Activated CD8-positive, alpha-beta memory T cell treated with anti-CD3 and anti-CD28 coated beads for 24 hours (primary cell): ENCODE data around the gene DHRS3.
"Not testable (repeated sequence)": the region's sequence is repeated elsewhere in the genome, so short reads cannot be mapped to it uniquely, and the experiment has no call there.

Experiments
- DNase-seq: peaks from one replicate; pipeline ENCODE4 v3.0.0-alpha.2; 2020

Gene DHRS3

GRCh38 chr1:12573015-12573825, 44.8 kb downstream of the DHRS3 start:
- no peak for DNase-seq

- no peak for DNase-seq
These were observed 45.5 kb downstream of the DHRS3 start for GRCh38 chr1:12572522-12572921.

- DNase-seq, result no peak
These were observed 47.7 kb downstream of the DHRS3 start for GRCh38 chr1:12570291-12570690.

GRCh38 chr1:12568009-12568767, 49.8 kb downstream of the DHRS3 start:
- no peak for DNase-seq

GRCh38 chr1:12567288-12567819, 50.7 kb downstream of the DHRS3 start:
- no peak for DNase-seq

- no peak for DNase-seq
These were observed 51.3 kb downstream of the DHRS3 start for GRCh38 chr1:12566484-12567287.

GRCh38 chr1:12565966-12566352, 52.1 kb downstream of the DHRS3 start:
- DNase-seq, result no peak

GRCh38 chr1:12565094-12565965, 52.7 kb downstream of the DHRS3 start:
- DNase-seq, result no peak

GRCh38 chr1:12564251-12564650, 53.8 kb downstream of the DHRS3 start:
- DNase-seq, result not testable (repeated sequence)

GRCh38 chr1:12562955-12563576, 54.9 kb downstream of the DHRS3 start:
- no peak for DNase-seq

GRCh38 chr1:12561121-12561520, 56.9 kb downstream of the DHRS3 start:
- DNase-seq, result no peak

GRCh38 chr1:12556957-12557935, 60.8 kb downstream of the DHRS3 start:
- DNase-seq, result no peak

GRCh38 chr1:12556368-12556930, 61.6 kb downstream of the DHRS3 start:
- no peak for DNase-seq

- DNase-seq, result no peak
These were observed 62.3 kb downstream of the DHRS3 start for GRCh38 chr1:12555411-12556367.

- DNase-seq, result no peak
These were observed 63.3 kb downstream of the DHRS3 start for GRCh38 chr1:12554521-12555305.

GRCh38 chr1:12553963-12554362, 64.0 kb downstream of the DHRS3 start:
- no peak for DNase-seq

- DNase-seq, result no peak
These were observed 64.8 kb downstream of the DHRS3 start for GRCh38 chr1:12552951-12553921.
